ENCODE measurements around the gene PRR33.
"Not testable (repeated sequence)": the region's sequence is repeated elsewhere in the genome, so short reads cannot be mapped to it uniquely, and the experiment has no call there.

PRR33 gene

DNA sequence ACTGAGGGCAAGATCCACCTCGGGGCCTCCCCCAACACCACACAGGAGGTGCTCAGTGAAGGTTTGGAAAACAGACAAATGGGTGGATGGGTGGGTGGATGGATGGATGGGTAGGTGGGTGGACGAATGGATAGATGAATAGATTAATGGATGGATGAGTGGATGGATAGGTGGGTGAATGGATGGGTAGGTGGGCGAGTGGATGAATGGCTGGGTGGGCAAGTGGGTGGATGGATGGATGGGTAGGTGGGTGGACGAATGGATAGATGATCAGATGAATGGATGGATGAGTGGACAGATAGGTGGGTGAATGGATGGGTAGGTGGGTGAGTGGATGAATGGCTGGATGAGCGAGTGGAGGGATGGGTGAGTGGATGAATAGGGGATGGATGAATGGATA, 863 bp upstream of the PRR33 start:
- no peak overlapping the region for H3K4me3 ChIP-seq (ENCODE audit: low read depth, low read length)
- no peak for DNase-seq (ENCODE audit: low read depth)

GRCh38 chr11:1892116-1892515, 421 bp upstream of the PRR33 start:
- no peak overlapping the region for H3K4me3 ChIP-seq (ENCODE audit: low read depth, low read length)
- no peak for DNase-seq (ENCODE audit: low read depth)

DNA sequence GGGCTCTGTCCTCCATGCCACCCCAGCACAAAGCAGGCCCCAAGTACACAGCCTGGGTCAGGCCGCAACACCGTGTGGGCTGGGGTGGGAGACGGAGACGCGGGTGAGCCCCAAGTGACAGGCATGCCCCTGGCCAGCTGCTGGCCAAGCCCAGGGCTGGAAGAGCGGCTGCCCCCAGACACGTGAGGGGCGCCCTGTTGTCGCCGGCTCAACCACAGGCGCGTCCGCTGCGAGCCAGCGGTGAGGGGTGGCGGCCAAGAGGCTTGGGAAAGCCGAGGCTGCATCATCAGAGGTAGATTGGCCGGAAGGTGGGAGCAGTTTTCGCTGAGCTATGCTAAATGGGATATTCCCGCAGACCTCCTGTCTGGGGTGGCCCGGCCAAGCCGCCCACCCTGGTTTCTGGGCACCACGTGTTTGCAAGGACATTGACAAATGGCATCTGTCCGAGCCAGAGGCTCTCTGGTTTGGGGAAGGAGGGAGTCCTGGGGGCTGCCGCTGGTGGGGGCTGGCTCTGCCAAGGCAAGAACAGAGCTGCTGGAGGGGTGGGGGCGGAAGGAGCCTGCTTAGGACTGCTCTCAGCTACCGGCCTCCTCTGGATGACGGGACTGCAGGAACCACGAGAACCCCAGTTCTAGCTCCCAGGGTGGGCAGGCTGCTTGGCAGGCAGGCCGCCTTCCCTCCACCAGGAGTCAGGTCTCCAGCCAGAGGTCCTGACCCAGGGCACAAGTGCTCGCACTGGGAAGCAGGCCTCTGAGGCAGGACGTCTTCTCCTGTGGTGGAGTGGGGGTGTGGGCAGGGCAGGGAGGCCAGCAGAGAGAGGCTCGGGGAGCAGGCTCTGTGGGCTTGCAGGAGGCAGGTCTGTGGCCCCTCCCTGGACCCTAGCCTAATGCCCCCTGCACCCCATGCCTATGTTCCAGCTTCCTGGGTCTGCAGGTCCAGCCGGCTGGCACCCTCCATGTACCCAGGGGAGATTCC, 552 bp downstream of the PRR33 start:
- DNase-seq (ENCODE audit: low read depth), result no peak
- no peak overlapping the region for H3K4me3 ChIP-seq (ENCODE audit: low read depth, low read length)

GRCh38 chr11:1889941-1890855, 1.5 kb downstream of the PRR33 start:
- no peak overlapping the region for H3K4me3 ChIP-seq (ENCODE audit: low read depth, low read length)
- no peak for DNase-seq (ENCODE audit: low read depth)

DNA sequence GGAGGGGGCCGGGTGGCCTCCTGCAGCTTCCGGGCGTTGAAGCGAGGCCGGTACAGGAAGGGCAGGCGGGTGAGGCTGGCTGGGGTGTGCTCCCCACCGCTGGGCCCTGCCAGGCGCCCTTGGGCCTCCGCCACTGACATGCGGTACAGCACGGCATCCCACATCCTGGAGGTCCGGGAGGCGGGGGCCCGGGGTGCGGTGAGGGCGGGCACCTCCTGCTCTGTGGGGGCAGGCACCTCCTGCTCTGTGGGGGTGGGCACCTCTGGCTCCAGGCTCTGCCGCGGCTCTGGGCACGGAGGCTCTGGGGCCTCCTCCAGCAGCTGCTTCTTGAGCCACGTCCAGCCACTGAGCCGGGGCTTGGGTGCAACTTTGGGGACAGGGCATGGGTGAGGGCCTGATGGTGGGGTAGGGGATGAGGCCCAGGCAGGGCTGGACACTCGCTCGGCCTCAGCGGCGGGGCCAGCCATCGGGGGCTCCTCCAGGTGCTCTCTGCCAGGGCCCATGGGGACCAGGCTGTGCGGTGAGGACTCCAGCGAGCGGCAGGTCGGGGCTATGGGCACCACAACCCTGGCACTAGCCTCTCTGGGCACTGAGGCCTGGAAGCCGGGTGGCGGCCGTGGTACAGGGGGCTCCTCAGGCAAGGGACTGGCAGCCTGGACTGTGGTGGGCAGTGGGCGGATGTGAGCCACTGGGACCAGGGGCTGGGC, 2.3 kb downstream of the PRR33 start:
- no peak overlapping the region for H3K4me3 ChIP-seq (ENCODE audit: low read depth, low read length)
- no peak for DNase-seq (ENCODE audit: low read depth)

GRCh38 chr11:1888811-1889210, 2.9 kb downstream of the PRR33 start:
- DNase-seq (ENCODE audit: low read depth), result no peak
- no peak overlapping the region for H3K4me3 ChIP-seq (ENCODE audit: low read depth, low read length)

DNA sequence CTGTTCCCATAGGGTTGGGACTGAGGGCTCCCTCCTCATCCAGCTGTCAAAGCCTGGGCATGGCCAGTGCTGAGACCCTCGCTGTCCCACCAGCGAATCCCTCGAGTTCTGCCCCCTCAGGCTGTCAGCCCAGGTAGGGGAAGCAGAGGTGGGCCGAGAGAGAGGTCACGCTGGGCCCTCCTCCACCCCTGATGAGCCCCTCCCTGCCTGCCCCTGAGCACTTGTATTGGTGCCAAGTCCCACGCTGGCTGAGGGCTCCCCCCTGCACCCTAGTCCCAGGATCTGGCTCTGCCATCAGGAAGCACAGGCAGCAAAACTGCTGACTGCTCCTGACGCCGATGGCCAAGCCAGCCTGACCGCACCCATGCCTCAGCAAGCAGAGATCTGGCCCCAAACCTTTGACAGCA, 3.3 kb downstream of the PRR33 start:
- H3K4me3 ChIP-seq (ENCODE audit: low read depth, low read length), result no peak overlapping the region
- DNase-seq (ENCODE audit: low read depth), result no peak

DNA sequence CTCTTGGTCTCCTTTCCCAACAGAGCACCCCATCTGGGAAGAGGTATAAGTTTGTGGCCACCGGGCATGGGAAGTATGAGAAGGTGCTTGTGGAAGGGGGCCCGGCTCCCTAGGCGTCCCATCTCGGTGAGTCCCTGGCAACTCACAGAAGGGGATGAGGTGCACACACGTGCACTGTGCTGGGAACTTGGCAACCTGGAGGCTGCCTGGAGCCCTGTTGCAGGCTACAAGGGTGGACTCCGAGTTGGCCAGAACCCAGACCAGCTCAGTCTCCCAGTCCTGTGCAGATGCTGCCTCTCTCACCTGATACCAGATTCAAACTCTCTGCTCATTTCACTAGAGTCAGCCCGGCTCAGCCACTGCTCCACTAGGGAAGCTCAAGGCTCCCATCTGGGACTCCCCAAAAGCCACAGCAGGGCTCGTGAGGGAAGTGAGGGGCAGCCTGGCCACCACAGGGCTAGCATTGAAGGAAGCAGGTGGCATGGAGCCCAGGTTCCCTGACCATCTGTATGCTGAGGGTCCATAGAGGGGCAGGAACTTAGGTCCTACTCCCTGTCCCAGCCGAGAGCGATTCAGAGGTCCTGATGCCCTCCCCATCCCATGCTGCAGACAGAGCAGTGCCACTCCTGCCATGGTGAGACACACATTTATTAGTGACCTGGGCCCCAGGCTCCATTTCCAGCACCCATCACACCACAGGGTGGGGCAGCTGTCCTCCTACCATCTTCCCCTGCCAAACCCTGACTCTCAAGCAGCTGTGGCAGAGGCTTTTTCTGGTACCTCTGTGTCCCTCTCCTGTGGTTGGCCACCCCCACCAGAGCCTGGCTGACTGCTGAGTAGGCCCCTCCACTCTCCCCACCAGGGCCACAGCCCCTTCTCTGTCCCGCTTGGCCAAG, 4.0 kb downstream of the PRR33 start:
- DNase-seq (ENCODE audit: low read depth), result no peak
- H3K4me3 ChIP-seq (ENCODE audit: low read depth, low read length), result no peak overlapping the region

- H3K4me3 ChIP-seq (ENCODE audit: low read depth, low read length); DNase-seq (ENCODE audit: low read depth): not testable (repeated sequence)
Measured at GRCh38 chr11:1886551-1886950, 5.1 kb downstream of the PRR33 start.

DNA sequence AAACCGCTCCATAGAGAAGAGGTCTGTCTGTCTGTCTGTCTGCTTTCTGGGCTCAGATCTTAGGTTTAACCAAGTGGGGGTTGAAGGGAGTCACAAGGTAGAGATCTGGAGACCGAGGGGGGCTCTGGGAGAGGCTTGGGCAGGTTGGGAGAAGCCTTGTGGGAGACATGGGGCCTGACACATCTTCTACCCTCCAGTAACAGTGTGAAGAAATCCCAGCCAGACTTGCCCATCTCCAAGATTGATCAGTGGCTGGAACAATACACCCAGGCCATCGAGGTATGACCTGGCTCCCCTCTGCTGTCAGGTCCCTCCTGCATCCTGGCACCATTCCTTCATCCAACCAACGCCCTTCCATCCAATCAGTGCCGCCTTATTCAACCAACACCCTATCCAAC, 7.4 kb downstream of the PRR33 start:
- H3K4me3 ChIP-seq (ENCODE audit: low read depth, low read length), result no peak overlapping the region
- DNase-seq (ENCODE audit: low read depth), result no peak

DNA sequence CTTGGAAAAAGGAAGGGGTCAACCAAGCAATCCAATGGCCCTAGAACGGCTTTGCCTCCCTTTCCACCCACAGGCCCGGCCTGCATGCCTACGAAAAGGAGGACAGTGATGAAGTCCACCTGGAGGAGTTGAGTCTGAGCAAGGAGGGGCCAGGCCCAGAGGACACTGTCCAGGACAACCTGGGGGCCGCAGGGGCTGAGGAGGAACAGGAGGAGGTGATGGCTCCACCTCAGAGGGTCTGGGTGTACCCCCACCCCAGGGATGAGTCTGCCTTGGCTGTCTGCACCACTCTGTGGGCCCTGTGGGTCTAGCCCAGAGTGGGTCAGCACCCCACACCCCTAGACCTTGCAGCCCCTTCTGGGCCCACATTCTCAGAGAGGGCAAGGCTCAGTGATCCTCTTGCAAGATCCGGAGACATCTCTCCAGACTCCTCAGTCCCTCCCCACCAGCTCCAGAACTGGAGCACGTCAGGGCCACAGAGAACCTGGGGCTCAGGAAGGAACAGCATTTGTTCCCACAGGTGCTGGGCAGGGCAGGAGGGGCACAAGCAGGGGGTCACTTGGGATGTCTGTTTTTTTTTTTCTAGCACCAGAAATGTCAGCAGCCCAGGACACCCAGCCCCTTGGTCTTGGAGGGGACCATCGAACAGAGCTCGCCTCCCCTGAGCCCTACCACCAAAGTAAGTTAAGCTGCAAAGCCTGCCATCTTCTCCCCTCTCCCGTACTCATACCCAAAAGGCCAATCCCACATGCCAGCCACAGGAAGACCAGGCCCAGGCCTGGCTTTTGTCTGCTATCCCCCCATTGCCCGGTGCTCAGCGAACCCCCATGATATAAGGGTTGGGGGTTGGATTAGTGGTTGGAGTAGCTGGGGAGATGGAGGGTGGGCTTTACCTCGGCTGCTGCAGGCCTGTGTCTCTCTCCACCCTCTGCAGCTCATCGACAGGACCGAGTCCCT, 8.1 kb downstream of the PRR33 start:
- DNase-seq (ENCODE audit: low read depth), result no peak
- no peak overlapping the region for H3K4me3 ChIP-seq (ENCODE audit: low read depth, low read length)

- no peak for DNase-seq (ENCODE audit: low read depth)
- H3K4me3 ChIP-seq (ENCODE audit: low read depth, low read length), result no peak overlapping the region
Measured at GRCh38 chr11:1882265-1883238, 9.1 kb downstream of the PRR33 start.

GRCh38 chr11:1881442-1882264, 10.0 kb downstream of the PRR33 start:
- H3K4me3 ChIP-seq (ENCODE audit: low read depth, low read length), result no peak overlapping the region
- DNase-seq (ENCODE audit: low read depth), result no peak

DNA sequence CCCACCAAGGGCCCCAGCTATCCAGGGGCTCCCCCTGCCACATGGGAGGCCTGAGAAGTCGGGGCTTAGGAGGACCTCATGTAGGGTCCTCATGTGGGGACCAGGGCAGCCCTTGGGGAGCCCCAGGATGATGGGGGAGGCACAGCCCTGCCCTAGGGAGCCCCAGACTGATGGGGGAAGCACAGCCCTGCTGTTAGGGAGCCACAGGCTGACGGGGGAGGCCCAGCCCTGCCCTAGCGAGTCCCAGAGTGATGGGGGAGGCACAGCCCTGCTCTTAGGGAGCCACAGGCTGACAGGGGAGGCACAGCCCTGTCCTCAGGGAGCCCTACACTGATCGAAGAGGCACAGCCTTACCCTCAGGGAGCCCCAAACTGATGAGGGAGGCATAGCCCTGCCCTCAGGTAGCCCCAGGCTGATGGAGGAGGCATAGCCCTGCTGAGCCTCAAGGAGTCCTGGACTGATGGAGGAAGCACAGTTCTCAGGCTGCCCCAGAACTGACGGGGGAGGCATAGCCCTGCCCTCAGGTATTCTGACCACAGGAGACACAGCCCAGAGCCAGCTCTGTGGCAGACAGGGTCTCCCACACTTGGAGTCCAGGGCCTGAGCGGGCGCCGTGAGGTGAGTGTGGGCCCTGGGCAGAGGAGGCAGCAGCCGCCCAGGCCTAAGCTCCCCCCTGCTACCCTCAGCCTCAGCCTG, 10.8 kb downstream of the PRR33 start:
- no peak overlapping the region for H3K4me3 ChIP-seq (ENCODE audit: low read depth, low read length)
- no peak for DNase-seq (ENCODE audit: low read depth)
